K562 (cell line): ENCODE data around the gene PALLD. TPM values are rescaled to one million over a fixed set of nuclear protein-coding genes. Genes with fewer than 3 reads are reported as not detected.

Experiments used
- ATAC-seq: fragments of 200-7000 bp; cut with Tn5 transposase; 3 replicates; pipeline ENCODE4 v1.9.1; 2020; ENCODE audit warnings: moderate library complexity
- BruUV-seq: library from RNA; stranded (reverse); fragments of 400-500 nt; replicated peaks from 2 replicates; lab custom pipeline; 2021; lab: Mats Ljungman, UMichigan
- CTCF ChIA-PET: fragments of 300-600 bp; formaldehyde crosslinking; extraction: SDS; loops from one replicate; lab custom pipeline; 2021; ENCODE audit warnings: low intra/inter-chr PET ratio; lab: Yijun Ruan, JAX
- POLR2A ChIA-PET: fragments of 300-600, 350-650 bp; sonication (Branson Sonifier 250); formaldehyde crosslinking; extraction: SDS; loops from one replicate; lab custom pipeline; 2021; ENCODE audit warnings: antibody characterized with exemption, inconsistent platforms; lab: Yijun Ruan, JAX
- DNase-seq, 4 experiments: peaks; one replicate each; pipeline versions ENCODE4 v3.0.0 to v3.0.0-alpha.2; 2011 to 2018; ENCODE audit warnings: low spot score in 3 of 4, mixed read lengths in 3 of 4; ENCODE audit errors: extremely low read depth in 1 of 4
- FAIRE-seq: peaks from 2 replicates; lab custom pipeline; 2011; peaks lifted over from hg19 to GRCh38; lab: Jason Lieb, UNC
- H2AFZ ChIP-seq: 2 replicates; pipeline ENCODE4 v1.6.0; 2011; ENCODE audit warnings: low read depth, low read length, control low read depth, inconsistent platforms
- H3K27ac ChIP-seq: fragments of 200-600 bp; 3 replicates; pipeline ENCODE4 v1.8.0; 2011; ENCODE audit warnings: low read depth, mild to moderate bottlenecking, control low read depth, inconsistent platforms, low read length, moderate library complexity, mixed read lengths; ENCODE audit errors: extremely low read depth
- H3K27me3 ChIP-seq, 2 experiments: fragments of 300-600 bp in 1 of 2; 2 replicates in 1 of 2; 3 replicates in 1 of 2; pipeline versions ENCODE4 v1.6.0 to v1.8.0; 2011; ENCODE audit warnings: inconsistent platforms in 2 of 2, low read length in 2 of 2, mild to moderate bottlenecking in 1 of 2, mixed read lengths in 1 of 2, moderate library complexity in 1 of 2; ENCODE audit not compliant: control insufficient read depth in 2 of 2, insufficient read depth in 2 of 2
- H3K36me3 ChIP-seq: fragments of 300-600 bp; 3 replicates; pipeline ENCODE4 v1.8.0; 2011; ENCODE audit warnings: mild to moderate bottlenecking, low read length, inconsistent platforms; ENCODE audit not compliant: control insufficient read depth, insufficient read depth
- H3K4me1 ChIP-seq, 2 experiments: fragments of 200-600 bp in 1 of 2; replicated peaks in 1 of 2; 2 replicates in 1 of 2; 3 replicates in 1 of 2; pipeline versions ENCODE4 v1.5.1 to v1.8.0; 2011; ENCODE audit warnings: inconsistent platforms in 2 of 2, low read length in 2 of 2, mild to moderate bottlenecking in 1 of 2, mixed read lengths in 1 of 2, moderate library complexity in 1 of 2; ENCODE audit not compliant: control insufficient read depth in 2 of 2, insufficient read depth in 2 of 2
- H3K4me2 ChIP-seq: 2 replicates; pipeline ENCODE4 v1.6.1; 2011; ENCODE audit warnings: low read length, control low read depth, inconsistent platforms, mixed read lengths; ENCODE audit not compliant: insufficient read depth
- H3K4me3 ChIP-seq: fragments of 200-600 bp; sonication (generic), shearing (Covaris generic); 2 replicates; pipeline ENCODE4 v1.5.1; 2016; ENCODE audit warnings: control low read depth, inconsistent platforms
- H3K79me2 ChIP-seq: fragments of 200-600 bp; 3 replicates; pipeline ENCODE4 v1.8.0; 2011; ENCODE audit warnings: low read length, inconsistent platforms; ENCODE audit not compliant: control insufficient read depth, insufficient read depth
- H3K9ac ChIP-seq, 2 experiments: 2 replicates each; pipeline versions ENCODE4 v1.6.0 to v1.6.1; 2011; ENCODE audit warnings: low read depth in 2 of 2, low read length in 2 of 2, control low read depth in 1 of 2, inconsistent platforms in 1 of 2, mild to moderate bottlenecking in 1 of 2, mixed read lengths in 1 of 2; ENCODE audit not compliant: insufficient read depth in 1 of 2
- H3K9me1 ChIP-seq: one replicate; pipeline ENCODE4 v1.6.0; 2011; ENCODE audit warnings: inconsistent platforms, mild to moderate bottlenecking, low read length, moderate library complexity; ENCODE audit not compliant: control insufficient read depth, insufficient read depth
- H3K9me3 ChIP-seq: replicated peaks from 2 replicates; pipeline ENCODE4 v1.5.1; 2011; ENCODE audit warnings: low read depth, low read length, inconsistent platforms; ENCODE audit not compliant: control insufficient read depth, insufficient read depth
- H4K20me1 ChIP-seq: replicated peaks from 2 replicates; pipeline ENCODE4 v1.6.1; 2011; ENCODE audit warnings: low read length, inconsistent platforms, mixed read lengths; ENCODE audit not compliant: control insufficient read depth, insufficient read depth
- ARID3B ChIP-seq: fragments of 250-450 bp; sonication (Bioruptor Pico); IDR thresholded peaks from 2 replicates; pipeline ENCODE4 v1.4.0; 2020; ENCODE audit warnings: borderline replicate concordance
- CEBPB ChIP-seq: fragments of 450-650 bp; IDR thresholded peaks from 2 replicates; pipeline ENCODE4 v1.6.1; 2016; ENCODE audit warnings: missing genetic modification characterization, missing compliant biosample characterization
- CEBPG ChIP-seq, 3 experiments: fragments of 200-800 bp in 1 of 3; sonication (Bioruptor generic) in 1 of 3; sonication (generic) in 1 of 3; formaldehyde crosslinking in 1 of 3; IDR thresholded peaks in 2 of 3; conservative IDR thresholded peaks in 1 of 3; 2 replicates each; pipeline versions ENCODE4 v1.6.1 to v1.8.0; 2016 to 2022; ENCODE audit warnings: missing compliant biosample characterization in 2 of 3, missing genetic modification characterization in 2 of 3, mild to moderate bottlenecking in 1 of 3, missing genetic modification reagents in 1 of 3
- DIDO1 ChIP-seq: fragments of 450-650 bp; IDR thresholded peaks from 2 replicates; pipeline ENCODE4 v1.6.1; 2016; ENCODE audit warnings: low read depth, missing biosample characterization, missing genetic modification characterization
- NR2F6 ChIP-seq: fragments of 450-650 bp; formaldehyde crosslinking; IDR thresholded peaks from 2 replicates; pipeline ENCODE4 v1.4.0; 2020; ENCODE audit warnings: mild to moderate bottlenecking
- WGBS: fragments of 100-300 bp; shearing (Covaris generic); methylation state at CpG from one replicate; pipeline ENCODE4 v1.1.6; 2016; ENCODE audit warnings: low coverage, mixed read lengths; ENCODE audit not compliant: insufficient coverage; ENCODE audit errors: missing lambda C conversion rate; 5-methylcytosine and 5-hydroxymethylcytosine counted together
- in situ Hi-C: fragments of 300-500 bp; cut with MboI; formaldehyde crosslinking; loops from 4 replicates; pipeline ENCODE4 v1.15.0; 2018; ENCODE audit warnings: inconsistent platforms, mixed read lengths
- intact Hi-C: fragments of 100-400 bp; cut with micrococcal nuclease; formaldehyde crosslinking; loops from 2 replicates; pipeline ENCODE4 v1.14.2; 2022
- polyA plus RNA-seq, 8 experiments: library from polyadenylated mRNA; depleted of rRNA in 4 of 8; stranded (reverse) in 5 of 8; unstranded in 3 of 8; fragments of >200 nt; fragmentation: Nextera tagmentation in 2 of 8; fragmentation: Illumina TruSeq in 1 of 8; extraction: Ambion mirVana in 2 of 8; extraction: Trizol in 1 of 8; gene quantifications; 2 replicates each; pipeline versions ENCODE4 v1.2.1 to v1.2.3, GENCODE V29; 2011 to 2014; ENCODE audit warnings: inconsistent platforms in 1 of 8, missing spikeins in 1 of 8
- total RNA-seq, 7 experiments: library from RNA; depleted of rRNA in 6 of 7; stranded (reverse); fragments of >200 nt in 6 of 7; fragmentation: Illumina TruSeq in 2 of 7; extraction: Trizol in 2 of 7; gene quantifications; 2 replicates each; pipeline versions ENCODE4 v1.2.1 to v1.2.3, GENCODE V29; 2011 to 2021; ENCODE audit warnings: low replicate concordance in 1 of 7
- TF ChIP-seq, protein P1 (sequence below): fragments of 450-650 bp; IDR thresholded peaks from 2 replicates; pipeline ENCODE4 v1.6.1; 2016; ENCODE audit warnings: mild to moderate bottlenecking, moderate library complexity
- TF ChIP-seq, protein P2 (sequence below): fragments of 250-450 bp; sonication (Bioruptor Pico); IDR thresholded peaks from 2 replicates; pipeline ENCODE4 v1.4.0; 2020; ENCODE audit warnings: mild to moderate bottlenecking, moderate library complexity

Gene PALLD
- total and polyA plus RNA-seq, 9 of the 15 experiments (the other 6 are each of a cell fraction or from before 2014, with no cell fraction given): 0.01 to 0.35 (median 0.06) TPM; not detected in 3

GRCh38 chr4:168900080-168900479 is 403.2 kb downstream of the PALLD start:
- 0% methylated on average over 2 of the region's 2 CpGs for WGBS
- no peak for ATAC-seq
- Histone ChIP-seq H3K4me2 (no peak overlapping the region), H3K27me3 (no peaks in the 10 kb centered on the region), H3K79me2 (no peaks in the 10 kb centered on the region), H2AFZ (no peak overlapping the region), H3K36me3 (no peaks in the 10 kb centered on the region), H3K27ac (no peak overlapping the region), H4K20me1 (no peaks in the 10 kb centered on the region), H3K4me1 (no peaks in the 10 kb centered on the region), H3K9me3 (no peaks in the 10 kb centered on the region), H3K9me1 (no peaks in the 10 kb centered on the region), H3K4me3 (no peak overlapping the region), H3K9ac (no peak overlapping the region)
- POLR2A ChIA-PET: interaction anchor here (0.8 kb wide), 1 partner anchor 875 kb away, joined by 3 read pairs; no protein-coding TSS in a partner anchor
- CTCF ChIA-PET: no interaction called here
- no TSS peak for BruUV-seq
- no peak for FAIRE-seq
- no peak for DNase-seq
- in situ Hi-C loops: no loop called here
- intact Hi-C loops: no loop called here
- TF ChIP-seq, protein P1, sequence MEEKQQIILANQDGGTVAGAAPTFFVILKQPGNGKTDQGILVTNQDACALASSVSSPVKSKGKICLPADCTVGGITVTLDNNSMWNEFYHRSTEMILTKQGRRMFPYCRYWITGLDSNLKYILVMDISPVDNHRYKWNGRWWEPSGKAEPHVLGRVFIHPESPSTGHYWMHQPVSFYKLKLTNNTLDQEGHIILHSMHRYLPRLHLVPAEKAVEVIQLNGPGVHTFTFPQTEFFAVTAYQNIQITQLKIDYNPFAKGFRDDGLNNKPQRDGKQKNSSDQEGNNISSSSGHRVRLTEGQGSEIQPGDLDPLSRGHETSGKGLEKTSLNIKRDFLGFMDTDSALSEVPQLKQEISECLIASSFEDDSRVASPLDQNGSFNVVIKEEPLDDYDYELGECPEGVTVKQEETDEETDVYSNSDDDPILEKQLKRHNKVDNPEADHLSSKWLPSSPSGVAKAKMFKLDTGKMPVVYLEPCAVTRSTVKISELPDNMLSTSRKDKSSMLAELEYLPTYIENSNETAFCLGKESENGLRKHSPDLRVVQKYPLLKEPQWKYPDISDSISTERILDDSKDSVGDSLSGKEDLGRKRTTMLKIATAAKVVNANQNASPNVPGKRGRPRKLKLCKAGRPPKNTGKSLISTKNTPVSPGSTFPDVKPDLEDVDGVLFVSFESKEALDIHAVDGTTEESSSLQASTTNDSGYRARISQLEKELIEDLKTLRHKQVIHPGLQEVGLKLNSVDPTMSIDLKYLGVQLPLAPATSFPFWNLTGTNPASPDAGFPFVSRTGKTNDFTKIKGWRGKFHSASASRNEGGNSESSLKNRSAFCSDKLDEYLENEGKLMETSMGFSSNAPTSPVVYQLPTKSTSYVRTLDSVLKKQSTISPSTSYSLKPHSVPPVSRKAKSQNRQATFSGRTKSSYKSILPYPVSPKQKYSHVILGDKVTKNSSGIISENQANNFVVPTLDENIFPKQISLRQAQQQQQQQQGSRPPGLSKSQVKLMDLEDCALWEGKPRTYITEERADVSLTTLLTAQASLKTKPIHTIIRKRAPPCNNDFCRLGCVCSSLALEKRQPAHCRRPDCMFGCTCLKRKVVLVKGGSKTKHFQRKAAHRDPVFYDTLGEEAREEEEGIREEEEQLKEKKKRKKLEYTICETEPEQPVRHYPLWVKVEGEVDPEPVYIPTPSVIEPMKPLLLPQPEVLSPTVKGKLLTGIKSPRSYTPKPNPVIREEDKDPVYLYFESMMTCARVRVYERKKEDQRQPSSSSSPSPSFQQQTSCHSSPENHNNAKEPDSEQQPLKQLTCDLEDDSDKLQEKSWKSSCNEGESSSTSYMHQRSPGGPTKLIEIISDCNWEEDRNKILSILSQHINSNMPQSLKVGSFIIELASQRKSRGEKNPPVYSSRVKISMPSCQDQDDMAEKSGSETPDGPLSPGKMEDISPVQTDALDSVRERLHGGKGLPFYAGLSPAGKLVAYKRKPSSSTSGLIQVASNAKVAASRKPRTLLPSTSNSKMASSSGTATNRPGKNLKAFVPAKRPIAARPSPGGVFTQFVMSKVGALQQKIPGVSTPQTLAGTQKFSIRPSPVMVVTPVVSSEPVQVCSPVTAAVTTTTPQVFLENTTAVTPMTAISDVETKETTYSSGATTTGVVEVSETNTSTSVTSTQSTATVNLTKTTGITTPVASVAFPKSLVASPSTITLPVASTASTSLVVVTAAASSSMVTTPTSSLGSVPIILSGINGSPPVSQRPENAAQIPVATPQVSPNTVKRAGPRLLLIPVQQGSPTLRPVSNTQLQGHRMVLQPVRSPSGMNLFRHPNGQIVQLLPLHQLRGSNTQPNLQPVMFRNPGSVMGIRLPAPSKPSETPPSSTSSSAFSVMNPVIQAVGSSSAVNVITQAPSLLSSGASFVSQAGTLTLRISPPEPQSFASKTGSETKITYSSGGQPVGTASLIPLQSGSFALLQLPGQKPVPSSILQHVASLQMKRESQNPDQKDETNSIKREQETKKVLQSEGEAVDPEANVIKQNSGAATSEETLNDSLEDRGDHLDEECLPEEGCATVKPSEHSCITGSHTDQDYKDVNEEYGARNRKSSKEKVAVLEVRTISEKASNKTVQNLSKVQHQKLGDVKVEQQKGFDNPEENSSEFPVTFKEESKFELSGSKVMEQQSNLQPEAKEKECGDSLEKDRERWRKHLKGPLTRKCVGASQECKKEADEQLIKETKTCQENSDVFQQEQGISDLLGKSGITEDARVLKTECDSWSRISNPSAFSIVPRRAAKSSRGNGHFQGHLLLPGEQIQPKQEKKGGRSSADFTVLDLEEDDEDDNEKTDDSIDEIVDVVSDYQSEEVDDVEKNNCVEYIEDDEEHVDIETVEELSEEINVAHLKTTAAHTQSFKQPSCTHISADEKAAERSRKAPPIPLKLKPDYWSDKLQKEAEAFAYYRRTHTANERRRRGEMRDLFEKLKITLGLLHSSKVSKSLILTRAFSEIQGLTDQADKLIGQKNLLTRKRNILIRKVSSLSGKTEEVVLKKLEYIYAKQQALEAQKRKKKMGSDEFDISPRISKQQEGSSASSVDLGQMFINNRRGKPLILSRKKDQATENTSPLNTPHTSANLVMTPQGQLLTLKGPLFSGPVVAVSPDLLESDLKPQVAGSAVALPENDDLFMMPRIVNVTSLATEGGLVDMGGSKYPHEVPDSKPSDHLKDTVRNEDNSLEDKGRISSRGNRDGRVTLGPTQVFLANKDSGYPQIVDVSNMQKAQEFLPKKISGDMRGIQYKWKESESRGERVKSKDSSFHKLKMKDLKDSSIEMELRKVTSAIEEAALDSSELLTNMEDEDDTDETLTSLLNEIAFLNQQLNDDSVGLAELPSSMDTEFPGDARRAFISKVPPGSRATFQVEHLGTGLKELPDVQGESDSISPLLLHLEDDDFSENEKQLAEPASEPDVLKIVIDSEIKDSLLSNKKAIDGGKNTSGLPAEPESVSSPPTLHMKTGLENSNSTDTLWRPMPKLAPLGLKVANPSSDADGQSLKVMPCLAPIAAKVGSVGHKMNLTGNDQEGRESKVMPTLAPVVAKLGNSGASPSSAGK: no peak
- TF ChIP-seq DIDO1 (no peak), NR2F6 (CRISPR knock-in tag) (no peak), ARID3B (CRISPR knock-in tag) (no peak), CEBPG (CRISPR knock-in tag; IDR thresholded peaks at IDR 0.05) (no peak), CEBPG (tag; conservative IDR thresholded peaks at IDR 0.05 in 1 of 2, IDR thresholded peaks at IDR 0.05 in 1 of 2) (peak; percentile 66 to 92), CEBPB (tag) (peak; percentile 84)
- TF ChIP-seq, protein P2, sequence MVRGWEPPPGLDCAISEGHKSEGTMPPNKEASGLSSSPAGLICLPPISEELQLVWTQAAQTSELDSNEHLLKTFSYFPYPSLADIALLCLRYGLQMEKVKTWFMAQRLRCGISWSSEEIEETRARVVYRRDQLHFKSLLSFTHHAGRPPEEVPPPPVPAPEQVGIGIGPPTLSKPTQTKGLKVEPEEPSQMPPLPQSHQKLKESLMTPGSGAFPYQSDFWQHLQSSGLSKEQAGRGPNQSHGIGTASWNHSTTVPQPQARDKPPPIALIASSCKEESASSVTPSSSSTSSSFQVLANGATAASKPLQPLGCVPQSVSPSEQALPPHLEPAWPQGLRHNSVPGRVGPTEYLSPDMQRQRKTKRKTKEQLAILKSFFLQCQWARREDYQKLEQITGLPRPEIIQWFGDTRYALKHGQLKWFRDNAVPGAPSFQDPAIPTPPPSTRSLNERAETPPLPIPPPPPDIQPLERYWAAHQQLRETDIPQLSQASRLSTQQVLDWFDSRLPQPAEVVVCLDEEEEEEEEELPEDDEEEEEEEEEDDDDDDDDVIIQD (CRISPR knock-in tag): no peak
